Ovary (tissue), 10 donors: ENCODE data around the gene GPR50. TPM values are rescaled to one million over a fixed set of nuclear protein-coding genes. Genes with fewer than 3 reads are reported as not detected.

Source experiments
- DNase-seq, 5 donors: peaks; one replicate each; pipeline ENCODE4 v3.0.0-alpha.2; 2019 to 2020
- H3K27ac ChIP-seq, 2 donors: fragments of 200-600 bp; one replicate each; pipeline versions ENCODE4 v1.5.1 to v1.8.0; 2019 to 2022
- H3K27me3 ChIP-seq: fragments of 200-600 bp; one replicate; pipeline ENCODE4 v1.8.0; 2022
- H3K36me3 ChIP-seq: fragments of 200-600 bp; sonication (generic); one replicate; pipeline ENCODE4 v1.5.1; 2019
- H3K4me1 ChIP-seq: one replicate; pipeline ENCODE4 v1.8.1; 2013; ENCODE audit warnings: mild to moderate bottlenecking, moderate library complexity; ENCODE audit not compliant: insufficient read depth
- H3K4me3 ChIP-seq: fragments of 200-600 bp; sonication (generic); one replicate; pipeline ENCODE4 v1.5.1; 2017
- H3K9me3 ChIP-seq, 2 donors: fragments of 200-600 bp in 1 of 2; sonication (generic) in 1 of 2; one replicate each; pipeline versions ENCODE4 v1.5.1 to v1.8.1; 2013 to 2019; ENCODE audit warnings: mild to moderate bottlenecking in 1 of 2, moderate library complexity in 1 of 2
- EP300 ChIP-seq: sonication (generic); formaldehyde crosslinking; IDR thresholded peaks from one replicate; pipeline ENCODE4 v1.6.1; 2017; ENCODE audit warnings: antibody characterized with exemption
- POLR2A ChIP-seq: fragments of 450-650 bp; IDR thresholded peaks from one replicate; pipeline ENCODE4 v1.6.1; 2017; ENCODE audit warnings: antibody characterized with exemption, mild to moderate bottlenecking, moderate library complexity
- WGBS, 3 donors: extraction: QIAGEN DNeasy Blood & Tissue Kit in 1 of 3; methylation state at CpG; one replicate each; pipeline versions ENCODE4 v1.1.5 to v1.1.7; 2013 to 2017; 5-methylcytosine and 5-hydroxymethylcytosine counted together
- intact Hi-C, 4 donors: fragments of 100-400 bp; cut with DNase I; formaldehyde crosslinking; loops; one replicate each; pipeline versions ENCODE4 v1.11.0 to v1.15.1; 2022 to 2023
- long read RNA-seq, 3 donors: library from polyadenylated mRNA in 2 of 3; unstranded in 2 of 3; transcript quantifications; one replicate each; pipeline ENCODE4 v2.0.0 and lab custom pipeline, GENCODE V29; 2021 to 2026
- polyA plus RNA-seq, 2 donors: library from polyadenylated mRNA; stranded (reverse); fragments of 200-250 nt in 1 of 2; fragments of 350-450 nt in 1 of 2; fragmentation: Illumina TruSeq in 1 of 2; extraction: RNeasy Lipid Tissue Mini Kit (QIAGEN cat#74804) in 1 of 2; gene quantifications; one replicate each; pipeline ENCODE4 v1.2.3, GENCODE V29; 2013 to 2014
- total RNA-seq, 7 donors: library from RNA; depleted of rRNA in 2 of 7; stranded (reverse); fragments of >200 nt in 2 of 7; fragmentation: NEBNext Ultra II Directional in 3 of 7; extraction: Animal tissue kit (Norgen Biotek cat#: 25700) in 3 of 7; gene quantifications; one replicate each; pipeline versions ENCODE4 v1.1.0 to v1.2.4, GENCODE V29; 2016 to 2023
- TF ChIP-seq, protein P1 (sequence below), 3 donors: fragments of 450-650 bp in 2 of 3; fragments of 200-600 bp in 1 of 3; IDR thresholded peaks; one replicate each; pipeline versions ENCODE4 v1.5.1 to v1.8.0; 2016 to 2022; ENCODE audit warnings: antibody characterized with exemption in 3 of 3, mild to moderate bottlenecking in 1 of 3
- donor health status: DM: no; HTN: no; CAD: no; lungs with moderate emphysema.
- donor health status: DM: no; HTN: no; CAD: no.
- donor health status: Bipolar disorder and iron deficiency.
- donor health status: DM: yes; HTN: yes; CAD: no.
- donor health status: DM: no; HTN: no; CAD: no.
- donor health status: DM: yes; HTN: yes; CAD: no.

Gene GPR50
- total RNA-seq (not detected), polyA plus RNA-seq (not detected)
- long read RNA-seq, donor 1 = 0 reads
- long read RNA-seq, donor 2 = 0 reads
- long read RNA-seq, donor 3 = 0 reads

DNA sequence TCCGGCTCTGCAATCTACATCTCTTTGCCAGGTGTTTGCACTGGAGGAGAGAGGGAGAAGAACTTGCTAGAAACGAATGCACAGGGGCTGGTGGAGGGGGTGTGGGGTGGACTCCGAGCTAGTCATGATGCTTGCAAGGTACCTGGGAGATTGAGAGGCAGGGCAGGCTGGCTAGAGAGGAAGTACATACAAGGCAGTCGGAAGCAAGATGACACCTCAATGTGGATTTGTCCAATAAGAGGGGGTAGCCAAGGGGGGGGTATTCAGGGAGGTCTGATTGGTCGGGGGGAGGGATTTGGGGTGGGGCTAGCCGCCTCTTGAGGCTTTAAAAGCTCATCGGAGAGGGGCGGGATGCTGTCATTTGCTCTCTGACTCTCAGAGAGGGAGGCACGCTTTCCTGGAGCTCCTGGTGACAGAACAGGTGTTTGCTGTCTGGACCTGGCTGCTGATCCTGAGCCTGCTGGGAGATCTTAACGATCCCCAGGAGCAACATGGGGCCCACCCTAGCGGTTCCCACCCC is at the start of gene GPR50:
GPR50 (plus strand) TSS at position 354 of the 520 bp plus-strand sequence; CDS start at position 492, 138 bp downstream.
- Histone ChIP-seq H3K27ac (no peak within 1 kb of the TSS), H3K9me3 (peaks cover 0 to 11% of the 10 kb centered on the region in 2 donors), H3K4me3 (no peak within 1 kb of the TSS), H3K36me3 (no peaks in the 10 kb centered on the region), H3K27me3 (no peaks in the 10 kb centered on the region), H3K4me1 (no peaks in the 10 kb centered on the region)
- DNase-seq = no peak
- WGBS, 3 donors = 54 to 61% (median 57%) methylated on average over 11 of the region's 11 CpGs
- TF ChIP-seq, protein P1, sequence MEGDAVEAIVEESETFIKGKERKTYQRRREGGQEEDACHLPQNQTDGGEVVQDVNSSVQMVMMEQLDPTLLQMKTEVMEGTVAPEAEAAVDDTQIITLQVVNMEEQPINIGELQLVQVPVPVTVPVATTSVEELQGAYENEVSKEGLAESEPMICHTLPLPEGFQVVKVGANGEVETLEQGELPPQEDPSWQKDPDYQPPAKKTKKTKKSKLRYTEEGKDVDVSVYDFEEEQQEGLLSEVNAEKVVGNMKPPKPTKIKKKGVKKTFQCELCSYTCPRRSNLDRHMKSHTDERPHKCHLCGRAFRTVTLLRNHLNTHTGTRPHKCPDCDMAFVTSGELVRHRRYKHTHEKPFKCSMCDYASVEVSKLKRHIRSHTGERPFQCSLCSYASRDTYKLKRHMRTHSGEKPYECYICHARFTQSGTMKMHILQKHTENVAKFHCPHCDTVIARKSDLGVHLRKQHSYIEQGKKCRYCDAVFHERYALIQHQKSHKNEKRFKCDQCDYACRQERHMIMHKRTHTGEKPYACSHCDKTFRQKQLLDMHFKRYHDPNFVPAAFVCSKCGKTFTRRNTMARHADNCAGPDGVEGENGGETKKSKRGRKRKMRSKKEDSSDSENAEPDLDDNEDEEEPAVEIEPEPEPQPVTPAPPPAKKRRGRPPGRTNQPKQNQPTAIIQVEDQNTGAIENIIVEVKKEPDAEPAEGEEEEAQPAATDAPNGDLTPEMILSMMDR (IDR thresholded peaks at IDR 0.05) = no peak
- TF ChIP-seq POLR2A = no peak
- TF ChIP-seq EP300 = no peak
- intact Hi-C loops = no loop called here

DNA sequence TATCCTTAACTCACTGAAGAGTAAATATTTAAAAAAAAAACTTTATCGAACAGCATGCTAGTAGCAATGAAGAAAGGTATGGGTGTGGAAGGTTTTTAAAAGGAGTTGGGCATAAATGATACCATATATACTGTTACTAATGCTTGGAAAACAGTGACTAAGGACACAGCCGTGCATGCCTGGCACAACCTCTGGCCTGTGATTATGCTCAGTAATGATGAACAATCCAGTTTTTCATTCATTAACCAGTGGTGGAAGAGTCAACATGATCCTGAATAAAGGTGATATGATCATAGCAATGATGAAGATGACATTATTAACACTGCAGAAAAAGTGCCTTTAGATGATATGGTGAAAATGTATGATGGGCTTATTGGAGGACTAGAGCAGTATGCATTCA is 43.9 kb upstream of the GPR50 start:
- no peak for TF ChIP-seq EP300
- TF ChIP-seq, protein P1 (IDR thresholded peaks at IDR 0.05) = no peak
- TF ChIP-seq POLR2A = no peak
- no peaks in the 10 kb centered on the region for H3K36me3 ChIP-seq
- H3K9me3 ChIP-seq = no peaks in the 10 kb centered on the region
- intact Hi-C loops = no loop called here
- 68 to 74% (median 70%) methylated on average over 2 of the region's 2 CpGs for WGBS, 3 donors
- H3K4me3 ChIP-seq = no peak overlapping the region
- no peaks in the 10 kb centered on the region for H3K4me1 ChIP-seq
- H3K27me3 ChIP-seq = no peaks in the 10 kb centered on the region
- DNase-seq = no peak
- no peak overlapping the region for H3K27ac ChIP-seq

DNA sequence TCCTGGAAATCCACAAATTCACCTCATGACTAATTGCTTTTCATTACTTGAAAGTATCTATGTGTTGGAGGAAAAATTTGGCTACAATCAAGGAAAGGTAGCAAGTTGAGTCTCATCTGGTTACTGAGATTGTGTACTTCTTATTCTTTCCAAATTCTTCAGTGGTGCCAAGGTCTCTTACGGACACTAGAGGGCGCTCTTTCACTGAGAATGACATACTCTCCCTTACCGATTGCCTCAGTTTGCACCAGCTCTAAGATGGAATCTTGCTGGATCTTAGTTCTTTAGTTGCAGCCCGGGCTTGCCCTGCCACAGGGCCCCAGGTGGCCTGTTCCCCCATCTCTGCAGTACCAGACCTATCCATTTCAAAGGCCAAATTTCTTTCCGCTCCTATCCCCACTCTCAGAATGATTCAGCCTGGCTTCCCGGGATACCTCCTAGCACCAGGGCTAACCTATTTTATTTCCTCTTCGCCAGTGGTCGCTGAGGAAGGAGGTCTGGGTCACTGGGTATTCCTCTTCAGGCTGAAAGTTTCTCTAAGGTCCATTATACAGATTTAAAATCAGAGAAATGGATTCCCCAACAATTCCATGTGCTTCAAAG is 24.6 kb upstream of the GPR50 start:
- Histone ChIP-seq H3K4me1 (no peaks in the 10 kb centered on the region), H3K27me3 (no peaks in the 10 kb centered on the region), H3K4me3 (no peak overlapping the region), H3K9me3 (no peaks in the 10 kb centered on the region), H3K36me3 (no peaks in the 10 kb centered on the region), H3K27ac (no peak overlapping the region)
- no peak for DNase-seq
- TF ChIP-seq EP300 = no peak
- TF ChIP-seq, protein P1 (IDR thresholded peaks at IDR 0.05) = peak in 1 of 3 donors; percentile 8
- WGBS, 3 donors = 24 to 31% (median 29%) methylated on average over 8 of the region's 8 CpGs
- intact Hi-C loops = no loop called here

DNA sequence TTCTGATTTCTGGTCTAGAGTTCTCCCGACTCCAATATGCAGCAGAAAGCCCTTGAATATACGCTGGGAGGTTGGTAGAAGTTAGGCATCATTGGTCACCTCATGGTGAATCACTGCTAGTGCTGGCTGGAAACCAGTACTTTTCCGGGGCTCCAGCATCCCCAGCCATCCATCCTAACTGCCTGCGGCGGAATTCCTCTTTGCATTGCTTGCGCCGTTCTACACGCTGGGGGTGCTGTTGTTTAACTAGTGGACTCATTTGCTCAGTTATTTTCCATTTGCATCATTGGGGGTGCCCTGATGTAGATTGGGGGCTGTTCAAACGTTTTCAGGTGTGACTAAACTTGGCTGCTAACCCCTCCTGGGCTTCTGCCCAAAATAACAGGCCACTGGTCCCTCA is 23.3 kb upstream of the GPR50 start:
- no peak for DNase-seq

More for the DNA sequence above, 23.3 kb upstream of the GPR50 start:
- TF ChIP-seq, protein P1 (IDR thresholded peaks at IDR 0.05) = no peak
- TF ChIP-seq EP300 (no peak), POLR2A (no peak)
- no peaks in the 10 kb centered on the region for H3K27me3 ChIP-seq
- no peaks in the 10 kb centered on the region for H3K4me1 ChIP-seq
- H3K9me3 ChIP-seq = no peaks in the 10 kb centered on the region
- no peak overlapping the region for H3K27ac ChIP-seq
- 22 to 36% (median 27%) methylated on average over 9 of the region's 9 CpGs for WGBS, 3 donors
- no peaks in the 10 kb centered on the region for H3K36me3 ChIP-seq
- intact Hi-C loops = no loop called here
- no peak overlapping the region for H3K4me3 ChIP-seq
